GM20431 (cell line): ENCODE results near the gene TMEM175.
"Not testable (repeated sequence)": the region's sequence is repeated elsewhere in the genome, so short reads cannot be mapped to it uniquely, and the experiment has no call there.

Source experiments
- in situ Hi-C: fragments of 300-500 bp; cut with MseI, MboI; formaldehyde crosslinking; loops from one replicate; pipeline ENCODE4 v1.15.0; 2020; ENCODE audit warnings: low sequenced_read_pairs; ENCODE audit not compliant: unreplicated experiment

Gene TMEM175

DNA sequence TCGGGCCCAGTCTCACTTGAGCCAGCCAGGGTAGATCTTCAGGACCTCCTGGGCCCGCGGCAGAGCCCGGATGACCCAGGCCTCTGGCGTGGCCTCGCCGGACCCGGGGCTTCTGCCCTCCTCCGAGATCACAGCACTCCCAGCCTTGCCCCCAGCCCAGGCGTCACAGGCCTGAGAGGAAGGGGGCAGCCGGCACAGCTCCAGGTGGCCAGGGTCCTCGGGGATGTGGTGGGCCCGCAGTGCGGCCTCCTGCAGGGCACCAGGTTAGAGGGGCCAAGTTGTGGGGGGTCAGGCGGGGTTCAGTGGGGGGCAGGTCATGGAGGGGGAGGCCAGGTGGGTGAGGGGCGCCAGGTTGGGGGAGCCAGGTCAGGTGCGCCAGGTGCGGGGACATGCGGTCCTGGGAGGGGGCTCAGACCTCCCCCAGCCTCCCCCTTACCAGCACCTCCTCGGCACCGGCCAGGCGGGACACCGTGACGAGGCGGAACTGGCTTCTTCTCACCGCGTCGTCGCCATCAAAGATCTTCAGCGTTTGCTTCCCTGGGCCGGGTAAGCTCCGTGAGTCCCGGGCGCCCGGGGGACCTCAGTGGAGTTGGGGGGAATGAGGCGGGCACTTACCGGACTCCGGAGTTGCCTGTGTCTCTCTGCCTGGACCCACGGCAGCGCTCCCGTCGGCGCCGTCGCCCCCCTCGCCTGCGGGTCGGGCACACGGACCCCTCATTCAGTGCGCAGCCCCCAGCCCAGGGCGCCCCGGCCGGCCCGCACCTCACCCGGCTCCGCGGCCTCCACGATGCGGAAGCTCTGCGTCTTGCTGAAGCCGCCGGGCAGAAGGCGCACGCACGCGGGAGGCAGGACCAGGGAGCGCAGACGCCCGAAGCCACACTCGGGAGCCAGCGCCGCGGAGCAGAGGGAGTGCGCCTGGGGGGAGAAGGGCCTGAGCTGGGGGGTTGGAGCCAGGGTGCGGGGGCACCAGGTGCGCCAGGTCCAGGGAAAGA, 35.1 kb downstream of the TMEM175 start:
- in situ Hi-C loops: no loop called here

DNA sequence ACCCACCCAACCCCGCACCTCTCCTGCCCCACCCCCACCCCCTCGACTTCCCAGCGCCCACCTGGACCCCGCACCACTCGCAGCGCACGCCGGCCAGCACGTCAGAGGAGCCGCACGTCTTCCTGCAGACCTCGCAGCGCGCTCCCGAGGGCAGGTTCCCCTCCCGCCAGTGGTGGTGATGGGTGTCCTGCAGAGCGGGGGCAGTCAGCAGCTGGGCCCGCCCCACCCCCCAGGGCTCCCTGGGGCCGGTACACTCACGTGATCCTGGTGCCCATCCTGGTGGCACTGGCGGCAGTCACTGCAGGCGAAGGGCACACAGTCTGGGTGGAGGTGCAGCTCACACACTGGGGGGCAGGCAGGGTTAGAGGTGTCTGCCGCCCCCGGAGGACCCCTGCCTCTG, 36.0 kb downstream of the TMEM175 start:
- in situ Hi-C loops: no loop called here

DNA sequence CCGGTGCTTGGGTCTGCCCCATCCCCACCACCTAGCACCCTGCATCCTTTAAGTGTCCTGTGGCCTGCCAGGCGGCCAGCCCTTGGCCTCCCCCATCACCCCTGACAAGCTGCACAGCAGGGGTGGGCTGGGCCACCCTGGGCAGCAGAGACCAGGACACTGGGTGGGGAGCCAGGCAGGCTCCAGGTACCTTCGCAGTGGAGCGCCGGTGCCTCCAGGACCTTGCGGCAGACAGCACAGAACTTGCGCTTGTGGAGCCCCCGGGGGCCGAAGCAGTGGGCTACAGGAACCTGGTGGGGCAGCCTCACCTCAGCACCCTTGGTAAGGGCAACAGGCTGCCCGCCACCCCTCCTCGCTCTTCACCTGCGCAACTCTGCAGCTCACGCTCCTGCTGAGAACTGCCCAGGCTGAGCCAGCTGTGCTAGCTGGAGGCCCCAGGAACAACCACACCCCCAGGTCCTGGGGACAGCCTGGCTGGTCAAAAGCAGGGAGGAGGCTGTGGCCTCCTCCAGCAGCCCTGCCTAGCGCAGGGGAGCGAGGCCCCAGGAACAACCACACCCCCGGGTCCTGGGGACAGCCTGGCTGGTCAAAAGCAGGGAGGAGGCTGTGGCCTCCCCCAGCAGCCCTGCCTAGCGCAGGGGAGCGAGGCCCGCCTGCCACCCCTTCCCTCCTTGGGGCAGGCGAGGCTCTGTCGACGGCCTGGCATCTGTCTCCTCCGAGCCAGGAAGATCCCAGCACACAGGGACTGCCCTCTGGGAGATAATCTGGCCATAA, 36.5 kb downstream of the TMEM175 start:
- in situ Hi-C loops: no loop called here

DNA sequence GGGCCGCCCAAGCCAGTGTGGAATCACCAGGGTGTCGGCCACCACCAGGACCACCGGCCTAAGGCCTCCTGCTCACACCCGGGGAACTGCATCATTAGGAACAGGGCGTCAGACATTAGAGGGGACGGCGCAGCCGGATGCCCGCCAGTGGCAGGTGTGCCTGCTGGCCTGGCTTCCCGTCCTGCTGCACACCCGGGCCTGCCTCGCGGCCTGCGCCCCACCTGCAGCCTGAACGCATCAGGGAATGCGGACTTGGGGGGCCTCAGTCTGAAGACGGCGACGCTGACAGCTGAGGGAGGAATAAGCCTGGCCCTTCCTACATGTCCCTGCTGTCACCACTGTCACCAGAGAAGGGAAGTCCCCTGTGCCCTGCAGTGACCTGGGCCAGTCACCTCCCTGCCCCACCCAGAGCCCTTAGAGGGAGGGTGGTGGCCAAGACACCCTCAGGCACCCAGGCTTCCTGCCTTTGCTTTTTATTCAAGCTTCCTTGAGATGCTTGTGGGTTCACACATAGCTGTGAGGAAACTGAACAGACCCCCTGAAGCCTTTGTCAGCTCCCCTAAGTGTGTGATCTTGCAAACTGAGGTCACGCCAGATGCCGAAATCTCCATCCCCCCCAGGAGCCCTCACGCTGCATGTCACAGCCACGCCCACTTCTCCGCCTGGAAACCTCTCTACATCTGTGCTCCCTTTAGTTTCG, 37.9 kb downstream of the TMEM175 start:
- in situ Hi-C loops: no loop called here

DNA sequence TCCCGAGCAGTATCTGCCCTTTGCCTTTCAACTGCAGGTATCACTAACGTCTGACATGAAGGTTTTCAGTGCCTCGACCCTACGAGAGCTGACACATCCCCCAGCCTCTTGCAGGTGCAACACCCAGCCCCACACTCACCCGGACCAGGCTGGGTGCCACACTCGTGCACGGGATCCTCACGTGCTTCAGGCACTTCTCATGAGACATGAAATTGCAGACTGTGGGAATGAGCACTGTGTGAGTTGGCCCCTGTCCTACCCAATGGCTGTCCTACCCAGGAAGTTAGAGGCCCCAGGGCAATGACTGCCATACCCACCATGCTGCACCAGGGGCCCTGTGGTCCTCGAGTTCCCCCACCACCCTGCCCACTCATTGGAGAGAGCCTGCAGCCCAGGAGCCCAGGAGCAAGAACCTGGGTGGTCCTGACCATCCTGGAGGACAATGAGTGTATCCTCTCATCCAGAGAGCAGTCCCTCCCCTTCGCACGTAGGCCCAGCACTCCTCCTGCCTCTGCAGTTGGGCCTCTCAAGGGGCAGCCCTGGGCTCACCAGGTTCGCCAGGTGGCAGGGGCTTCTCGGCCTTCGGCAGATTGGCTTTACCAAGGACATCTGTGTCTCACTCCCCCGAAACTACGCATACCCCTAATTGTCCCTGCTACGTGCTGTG, 38.7 kb downstream of the TMEM175 start:
- in situ Hi-C loops: no loop called here

DNA sequence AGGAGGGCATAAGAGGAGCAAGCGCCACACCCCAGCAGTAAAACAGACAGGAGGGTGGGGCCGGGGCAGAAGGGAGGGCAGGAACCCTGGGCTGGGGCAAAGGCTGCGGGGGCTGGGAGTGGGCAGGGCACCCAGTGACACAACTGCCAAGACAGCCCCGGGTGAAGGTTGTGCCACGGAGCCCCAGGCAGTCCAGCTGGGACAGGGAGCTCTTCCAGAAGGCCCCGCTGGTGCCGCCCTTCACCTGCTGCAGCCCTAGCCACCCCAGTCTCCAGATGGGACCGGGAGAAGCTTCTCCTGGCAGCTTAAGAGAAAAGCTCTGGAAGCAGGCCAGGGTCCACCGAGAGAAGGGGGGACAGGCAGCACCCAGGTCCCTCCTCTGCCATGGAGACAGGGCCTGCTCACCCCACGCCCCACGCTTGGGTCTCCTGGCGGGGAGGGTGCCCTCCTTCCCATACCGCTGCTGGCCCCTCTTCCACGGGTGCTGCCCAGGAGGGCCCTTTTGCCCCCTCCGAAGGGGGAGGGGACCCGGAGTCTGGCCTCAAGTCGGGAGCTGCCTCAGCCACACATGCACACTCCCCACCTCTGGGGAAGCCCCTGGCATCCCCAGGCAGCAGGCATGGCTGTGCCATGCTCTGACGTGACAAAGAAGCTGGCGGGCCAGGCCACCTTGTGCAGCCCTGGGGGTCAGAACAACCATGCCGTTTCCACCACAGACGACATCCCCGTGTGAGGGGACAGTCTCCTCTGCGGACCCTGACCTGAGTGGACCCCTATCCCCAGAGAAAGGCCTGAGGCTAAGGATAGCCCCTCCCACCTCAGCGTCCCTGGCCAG, 39.6 kb downstream of the TMEM175 start:
- in situ Hi-C loops: no loop called here

DNA sequence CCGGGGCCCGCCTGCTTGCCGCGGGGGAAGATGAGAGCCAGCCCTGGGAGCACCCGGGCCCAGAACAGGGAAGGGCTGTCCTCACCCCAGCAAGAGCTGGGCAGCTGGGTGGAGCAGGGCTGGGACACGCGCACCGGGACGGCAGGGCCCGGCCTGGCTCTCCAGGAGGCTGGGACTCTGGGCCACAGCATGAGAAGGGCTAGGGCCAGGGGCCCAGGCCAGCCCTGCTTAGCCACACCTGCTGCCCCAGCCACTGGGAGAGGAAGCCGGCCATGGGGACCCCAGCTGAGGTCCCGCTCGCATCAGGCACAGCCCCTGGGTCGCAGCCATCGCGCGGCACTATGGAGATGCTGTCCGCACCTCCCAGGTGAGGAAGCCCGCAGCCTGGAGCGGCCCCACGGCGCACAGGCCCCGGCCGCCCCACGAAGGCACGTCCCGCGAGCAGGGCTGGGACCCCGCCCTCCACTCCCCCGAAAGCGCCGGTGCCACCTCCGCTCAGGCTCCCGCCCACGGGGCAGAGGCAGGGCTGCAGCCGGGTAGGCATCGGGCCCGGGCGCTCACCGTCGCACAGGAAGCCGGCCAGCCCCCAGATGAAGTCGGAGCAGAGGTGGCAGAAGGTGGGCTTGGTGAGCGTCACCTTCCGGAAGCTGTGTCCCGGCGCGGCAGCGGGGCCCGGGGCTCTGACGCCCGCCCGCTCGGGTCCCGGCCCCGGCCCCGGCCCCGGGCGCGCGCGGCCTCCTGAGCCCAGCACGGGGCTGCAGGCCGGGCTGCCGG, 40.6 kb downstream of the TMEM175 start:
- in situ Hi-C loops: no loop called here

DNA sequence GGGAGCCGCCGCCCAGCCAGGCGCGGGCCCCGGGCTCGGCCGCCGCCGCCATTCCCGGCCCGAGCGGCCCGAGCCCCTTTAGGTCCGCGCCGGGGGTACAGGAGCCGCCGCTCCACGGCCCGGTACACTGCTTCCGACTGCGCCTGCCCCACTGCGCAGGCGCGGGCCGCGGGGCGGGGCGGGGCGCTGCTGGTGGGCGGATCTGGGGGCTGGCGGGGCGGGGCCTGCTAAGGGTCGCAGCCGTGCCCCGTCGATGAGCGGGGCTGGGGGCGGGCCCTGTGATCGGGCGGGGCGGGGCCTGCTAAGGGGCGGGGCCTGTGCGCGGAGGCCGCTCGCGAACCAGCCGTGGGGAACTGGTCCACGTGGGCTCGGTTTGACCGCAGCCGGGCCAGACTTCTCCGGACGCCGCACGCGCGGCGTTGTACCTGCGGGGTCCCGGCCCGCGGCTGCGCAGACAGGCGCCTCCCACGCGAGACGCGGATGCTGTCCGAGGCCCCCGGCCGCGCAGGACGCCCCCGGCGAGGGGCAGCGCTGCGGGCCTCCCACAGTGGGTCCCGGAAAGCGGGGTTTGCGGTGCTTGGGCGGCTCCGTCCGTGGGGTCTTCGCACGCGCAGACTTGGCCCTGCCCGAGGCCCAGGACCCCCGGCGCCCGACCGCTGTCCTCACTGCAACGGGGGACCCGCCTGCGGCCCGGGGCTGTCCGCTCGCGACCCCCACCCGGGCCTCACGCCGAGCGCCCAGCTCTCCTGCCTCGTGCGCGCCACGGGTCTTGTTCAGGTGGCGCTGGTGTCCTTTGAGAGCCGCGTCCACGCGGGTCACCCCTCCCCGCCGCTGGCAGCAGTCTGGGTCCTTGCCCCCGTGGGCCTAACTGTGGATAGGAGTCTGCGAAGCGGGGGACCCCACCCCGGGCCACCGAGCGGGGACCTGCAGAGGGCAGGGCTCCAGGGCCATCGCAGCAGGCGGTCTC, 41.5 kb downstream of the TMEM175 start, which contains the start of gene DGKQ:
Gene DGKQ (minus strand): TSS at position 139 of the 967 bp plus-strand sequence. CDS start 87 bp downstream, at position 52.
- in situ Hi-C loops: no loop called here

DNA sequence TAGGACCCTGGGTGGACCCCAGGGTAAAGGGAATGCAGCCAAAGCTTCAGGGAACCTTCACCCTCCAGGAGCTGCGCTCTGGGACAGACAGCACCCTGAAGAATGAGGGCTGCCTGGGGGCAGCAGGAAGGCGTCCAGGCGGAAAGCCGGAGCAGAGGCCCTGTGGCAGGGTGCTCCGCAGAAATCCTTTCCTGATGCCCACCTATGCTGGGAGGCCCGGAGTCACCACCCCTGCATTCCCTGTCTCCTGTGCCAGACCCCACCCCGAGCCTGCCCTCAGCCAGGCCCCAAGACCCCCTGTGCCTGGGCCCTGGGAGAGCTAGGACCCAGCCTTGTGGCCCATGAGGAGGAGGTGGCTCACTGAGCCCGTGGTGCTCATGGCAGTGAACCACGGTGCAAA, 42.4 kb downstream of the TMEM175 start:
- in situ Hi-C loops: no loop called here

DNA sequence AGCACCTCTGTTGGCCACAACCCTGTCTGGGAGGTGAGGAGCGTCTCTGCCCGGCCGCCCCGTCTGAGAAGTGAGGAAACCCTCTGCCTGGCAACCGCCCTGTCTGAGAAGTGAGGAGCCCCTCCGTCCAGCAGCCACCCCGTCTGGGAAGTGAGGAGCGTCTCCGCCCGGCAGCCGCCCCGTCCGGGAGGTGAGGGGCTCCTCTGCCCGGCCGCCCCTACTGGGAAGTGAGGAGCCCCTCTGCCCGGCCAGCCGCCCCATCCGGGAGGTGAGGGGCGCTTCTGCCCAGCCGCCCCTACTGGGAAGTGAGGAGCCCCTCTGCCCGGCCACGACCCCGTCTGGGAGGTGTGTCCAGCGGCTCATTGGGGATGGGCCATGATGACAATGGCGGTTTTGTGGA, 43.8 kb downstream of the TMEM175 start:
- in situ Hi-C loops: not testable (repeated sequence)

DNA sequence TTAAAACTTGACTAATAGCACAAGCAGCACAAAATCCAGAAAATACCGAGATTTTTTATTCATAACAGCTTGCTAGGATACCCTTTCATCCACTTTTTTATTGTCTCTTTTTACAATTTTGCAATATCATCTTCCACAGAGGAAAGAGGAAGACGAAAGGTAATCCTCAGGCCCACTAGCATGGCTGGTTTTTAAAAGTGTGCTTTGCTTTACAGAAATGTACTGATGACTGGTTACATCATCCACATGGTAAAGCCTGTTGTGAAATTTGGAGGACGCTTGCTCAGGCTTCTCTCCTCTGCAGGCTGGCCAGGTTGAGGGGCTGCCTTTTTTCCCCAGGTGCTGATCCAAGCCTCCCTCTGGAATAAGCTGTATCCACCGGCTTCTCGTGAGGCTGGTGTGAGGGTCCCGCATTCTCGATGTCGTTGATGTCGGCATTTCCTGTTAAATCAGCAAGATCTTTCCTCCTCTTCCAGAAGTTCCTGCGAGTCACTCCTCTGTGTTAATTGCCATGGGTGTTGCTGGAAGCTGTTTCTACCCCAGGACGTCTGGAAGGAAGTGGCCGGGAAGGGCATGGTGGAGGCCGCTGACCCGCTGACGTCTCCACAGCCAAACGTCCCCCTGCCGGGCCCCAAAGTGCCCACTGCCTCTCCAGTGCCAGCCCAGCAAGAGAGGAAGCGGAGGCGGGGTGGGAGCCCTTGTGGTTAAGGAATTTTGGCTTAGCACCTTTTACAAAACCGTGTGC, 46.9 kb downstream of the TMEM175 start:
- in situ Hi-C loops: no loop called here

DNA sequence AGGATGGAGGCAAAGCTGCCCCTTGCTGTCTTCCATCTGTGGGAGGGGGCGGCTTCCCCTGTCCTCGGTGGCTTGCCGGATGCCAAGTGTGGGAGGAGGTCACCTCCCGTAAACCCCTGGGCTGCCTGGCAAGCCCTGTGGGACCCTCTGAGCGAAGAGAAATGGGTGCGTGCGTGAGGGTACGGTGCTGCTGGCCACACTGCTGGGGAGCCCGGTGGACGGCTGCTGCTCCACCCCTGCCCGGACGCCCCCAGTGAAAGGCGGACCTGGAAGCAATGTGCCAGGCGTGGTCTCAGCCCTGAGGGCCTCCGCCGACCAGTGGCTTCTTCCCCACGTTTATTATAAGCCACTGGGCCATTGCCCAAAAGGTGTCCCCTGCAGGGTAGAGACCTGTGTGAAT, 50.0 kb downstream of the TMEM175 start:
- in situ Hi-C loops: no loop called here

DNA sequence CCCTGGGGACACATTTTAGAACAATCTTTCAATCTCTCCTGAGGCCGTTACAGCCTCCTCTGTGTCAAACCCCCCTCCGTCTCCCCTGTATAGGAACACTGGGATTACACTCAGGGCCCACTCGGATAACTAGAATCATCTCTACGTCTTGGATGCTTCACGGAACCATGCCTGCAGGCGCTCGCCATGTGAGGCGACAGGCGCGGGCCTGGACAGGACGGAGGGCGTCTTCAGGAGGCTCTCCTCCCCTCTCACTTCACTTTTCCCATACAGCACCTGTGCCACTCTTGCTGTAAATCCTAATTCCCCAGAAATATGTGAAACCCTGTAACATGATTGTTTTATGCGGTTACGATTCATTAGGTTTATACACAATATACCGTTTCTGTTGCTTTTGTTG, 50.6 kb downstream of the TMEM175 start:
- in situ Hi-C loops: no loop called here

DNA sequence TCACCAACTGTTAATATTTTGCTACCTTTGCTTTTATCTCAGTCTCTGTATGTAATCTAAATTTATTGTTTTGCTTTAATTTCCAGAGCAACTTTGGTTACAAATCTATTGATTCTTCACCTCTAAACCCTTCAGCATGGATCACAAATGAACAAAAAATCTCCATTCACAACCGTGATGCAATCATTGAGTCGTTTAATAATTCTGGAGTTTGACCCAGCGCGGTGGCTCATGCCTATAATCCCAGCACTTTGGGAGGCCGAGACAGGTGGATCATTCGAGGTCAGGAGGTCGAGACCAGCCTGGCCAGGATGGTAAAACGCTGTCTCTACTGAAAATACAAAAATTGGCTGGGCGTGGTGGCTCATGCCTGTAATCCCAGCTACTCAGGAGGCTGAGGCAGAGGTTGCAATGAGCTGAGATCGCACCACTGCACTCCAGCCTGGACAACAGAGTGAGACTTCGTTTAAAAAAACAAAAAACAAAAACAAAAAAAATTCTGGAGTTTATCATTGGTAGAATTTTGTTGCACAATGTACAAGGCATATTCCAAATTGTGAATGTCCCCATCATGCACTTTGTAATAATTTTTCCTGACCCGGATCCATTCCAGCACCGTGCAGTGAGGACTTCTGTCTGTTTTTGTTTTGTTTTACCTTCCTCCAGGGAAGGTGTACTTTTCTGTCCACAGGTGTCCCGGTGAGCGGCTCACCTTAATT, 52.2 kb downstream of the TMEM175 start:
- in situ Hi-C loops: no loop called here

DNA sequence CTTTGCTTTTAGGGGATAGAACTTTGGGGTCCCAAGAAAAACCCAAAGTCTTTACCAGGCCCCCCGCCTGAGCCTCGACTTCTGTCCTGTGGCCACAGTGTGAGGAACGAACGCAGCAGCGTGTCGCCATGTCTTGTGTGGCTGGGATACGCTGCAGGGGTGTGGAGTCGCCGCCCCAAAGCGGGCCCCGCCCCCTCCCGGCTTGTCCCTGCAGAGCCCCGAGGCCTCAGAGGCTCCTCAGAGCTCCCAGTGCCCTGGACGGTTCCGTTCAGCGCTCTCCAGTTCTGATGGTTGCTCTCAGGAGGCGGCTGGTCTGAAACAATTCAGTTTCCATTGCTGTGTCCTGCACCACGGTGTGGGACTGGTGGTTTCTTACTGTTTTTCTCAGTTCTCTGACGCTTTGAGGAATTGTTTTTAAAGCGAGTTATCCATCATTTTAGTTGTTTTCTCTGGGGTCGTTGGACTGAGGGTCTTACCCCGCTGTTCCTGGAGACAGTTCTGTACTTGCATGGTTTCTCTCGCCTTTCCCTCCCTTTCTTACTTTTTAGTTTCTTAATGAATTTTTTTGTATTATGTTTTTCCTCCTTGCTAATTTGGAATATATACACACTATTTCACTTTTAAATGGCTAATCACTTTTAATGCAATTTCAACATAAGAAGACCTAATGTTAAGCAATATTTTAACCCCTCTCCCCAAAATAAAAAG, 53.0 kb downstream of the TMEM175 start:
- in situ Hi-C loops: no loop called here
